SIG-M5 (cell line): Measurements from ENCODE around the gene SLC22A17.

Experiments
- DNase-seq: peaks from one replicate; lab custom pipeline; 2025; lab: John Stamatoyannopoulos, UW

Gene SLC22A17

GRCh38 chr14:23361763-23362162 is 9.1 kb upstream of the SLC22A17 start:
- no peak for DNase-seq

- no peak for DNase-seq
Measured at GRCh38 chr14:23361320-23361719, 8.6 kb upstream of the SLC22A17 start.

- DNase-seq = no peak
Measured at GRCh38 chr14:23360496-23360895, 7.8 kb upstream of the SLC22A17 start.

GRCh38 chr14:23359722-23360447 is 7.2 kb upstream of the SLC22A17 start:
- DNase-seq = no peak

- no peak for DNase-seq
Measured at GRCh38 chr14:23359167-23359626, 6.5 kb upstream of the SLC22A17 start.

GRCh38 chr14:23358553-23359166 is 6.0 kb upstream of the SLC22A17 start:
- DNase-seq = no peak

GRCh38 chr14:23358042-23358441 is 5.4 kb upstream of the SLC22A17 start:
- no peak for DNase-seq

GRCh38 chr14:23357261-23357660 is 4.6 kb upstream of the SLC22A17 start:
- DNase-seq = no peak

- no peak for DNase-seq
Measured at GRCh38 chr14:23356662-23357061, 4.0 kb upstream of the SLC22A17 start.

- DNase-seq = no peak
Measured at GRCh38 chr14:23355871-23356435, 3.3 kb upstream of the SLC22A17 start.

GRCh38 chr14:23354990-23355389 is 2.3 kb upstream of the SLC22A17 start:
- DNase-seq = no peak

GRCh38 chr14:23353433-23353780 is 720 bp upstream of the SLC22A17 start:
- DNase-seq = no peak

- DNase-seq = no peak
Measured at GRCh38 chr14:23351681-23352505, 794 bp downstream of the SLC22A17 start.

GRCh38 chr14:23349156-23349845 is 3.4 kb downstream of the SLC22A17 start:
- DNase-seq = no peak

- no peak for DNase-seq
Measured at GRCh38 chr14:23348297-23348655, 4.4 kb downstream of the SLC22A17 start.

GRCh38 chr14:23347406-23348296 is 5.0 kb downstream of the SLC22A17 start:
- no peak for DNase-seq

- no peak for DNase-seq
Measured at GRCh38 chr14:23346693-23347405, 5.8 kb downstream of the SLC22A17 start.

- DNase-seq = no peak
Measured at GRCh38 chr14:23345987-23346692, 6.5 kb downstream of the SLC22A17 start.

GRCh38 chr14:23344481-23344880 is 8.2 kb downstream of the SLC22A17 start:
- no peak for DNase-seq
